Activated CD8-positive, alpha-beta T cell treated with anti-CD3 and anti-CD28 coated beads for 36 hours (primary cell): ENCODE measurements around the gene HACD1. TPM values are rescaled to one million over a fixed set of nuclear protein-coding genes. Genes with fewer than 3 reads are reported as not detected.

Experiments
- ATAC-seq: fragments of 200-7000 bp; cut with Tn5 transposase; one replicate; pipeline ENCODE4 v1.10.0; 2021; ENCODE audit warnings: mild to moderate bottlenecking, moderate library complexity
- CTCF ChIA-PET: fragments of 350-600 bp; sonication (Branson Sonifier 250); formaldehyde crosslinking; loops from one replicate; lab custom pipeline; 2021; ENCODE audit warnings: antibody characterized with exemption; lab: Charles Lee
- POLR2A ChIA-PET: fragments of 350-600 bp; sonication (Branson Sonifier 250); formaldehyde crosslinking; loops from one replicate; lab custom pipeline; 2021; ENCODE audit warnings: antibody characterized with exemption; lab: Charles Lee
- DNase-seq: peaks from one replicate; pipeline ENCODE4 v3.0.0-alpha.2; 2020
- H3K27ac Mint-ChIP-seq: one replicate; pipeline ENCODE4 v1.8.0; 2021; ENCODE audit warnings: mild to moderate bottlenecking, mixed read lengths
- H3K27me3 Mint-ChIP-seq: one replicate; pipeline ENCODE4 v1.8.0; 2021; ENCODE audit warnings: mixed read lengths
- H3K36me3 Mint-ChIP-seq: one replicate; pipeline ENCODE4 v1.8.0; 2021; ENCODE audit warnings: low read depth, mixed read lengths
- H3K4me1 Mint-ChIP-seq: one replicate; pipeline ENCODE4 v1.8.0; 2021; ENCODE audit warnings: low read depth, mixed read lengths
- H3K4me3 Mint-ChIP-seq: one replicate; pipeline ENCODE4 v1.8.0; 2021; ENCODE audit warnings: mild to moderate bottlenecking, moderate library complexity, mixed read lengths
- H3K9me3 Mint-ChIP-seq: one replicate; pipeline ENCODE4 v1.8.0; 2021; ENCODE audit warnings: mixed read lengths
- CTCF ChIP-seq: fragments of 200-600 bp; IDR thresholded peaks from one replicate; pipeline ENCODE4 v1.8.0; 2022; ENCODE audit warnings: antibody characterized with exemption, mild to moderate bottlenecking
- intact Hi-C: fragments of 100-400 bp; cut with micrococcal nuclease; formaldehyde crosslinking; loops from one replicate; pipeline ENCODE4 v1.10.0; 2022
- total RNA-seq, 2 experiments: library from RNA; stranded (reverse); gene quantifications; one replicate each; pipeline ENCODE4 v1.2.3, GENCODE V29; 2021

The HACD1 gene
- total RNA-seq, 2 experiments from 2014 or later: 2.6 to 2.8 TPM

GRCh38 chr10:17562614-17563013 lies 54.6 kb downstream of the HACD1 start:
- Mint-ChIP-seq H3K9me3 (no peaks in the 10 kb centered on the region), H3K27ac (no peak overlapping the region), H3K36me3 (no peaks in the 10 kb centered on the region), H3K27me3 (peaks cover 1% of the 10 kb centered on the region), H3K4me1 (no peaks in the 10 kb centered on the region), H3K4me3 (no peak overlapping the region)
- ChIA-PET CTCF (no interaction called here), POLR2A (no interaction called here)
- TF ChIP-seq CTCF: no peak
- DNase-seq (no peak), ATAC-seq (no peak)
- intact Hi-C loops: no loop called here

GRCh38 chr10:17561111-17561510 lies 56.1 kb downstream of the HACD1 start:
- POLR2A ChIA-PET: no interaction called here
- ATAC-seq: no peak
- H3K27me3 Mint-ChIP-seq: peaks cover 1% of the 10 kb centered on the region
- no peak for DNase-seq
- CTCF ChIA-PET: no interaction called here
- H3K4me3 Mint-ChIP-seq: no peak overlapping the region
- H3K36me3 Mint-ChIP-seq: no peaks in the 10 kb centered on the region
- no peaks in the 10 kb centered on the region for H3K4me1 Mint-ChIP-seq
- intact Hi-C loops: no loop called here
- no peak overlapping the region for H3K27ac Mint-ChIP-seq
- H3K9me3 Mint-ChIP-seq: no peaks in the 10 kb centered on the region
- no peak for TF ChIP-seq CTCF

- Mint-ChIP-seq H3K4me1 (no peaks in the 10 kb centered on the region), H3K27ac (no peak overlapping the region), H3K9me3 (no peaks in the 10 kb centered on the region), H3K27me3 (no peaks in the 10 kb centered on the region), H3K36me3 (no peaks in the 10 kb centered on the region), H3K4me3 (no peak overlapping the region)
- POLR2A ChIA-PET: no interaction called here
- DNase-seq: no peak
- intact Hi-C loops: no loop called here
- TF ChIP-seq CTCF: no peak
- CTCF ChIA-PET: interaction anchor here (0.8 kb wide), 1 partner anchor 24 kb away, joined by 3 read pairs; no protein-coding TSS in a partner anchor
- no peak for ATAC-seq
Measured at GRCh38 chr10:17557459-17557858, 59.7 kb downstream of the HACD1 start.

- Mint-ChIP-seq H3K4me1 (no peaks in the 10 kb centered on the region), H3K4me3 (no peak overlapping the region), H3K27ac (no peak overlapping the region), H3K36me3 (no peaks in the 10 kb centered on the region), H3K27me3 (peaks cover under 1% of the 10 kb centered on the region), H3K9me3 (no peaks in the 10 kb centered on the region)
- POLR2A ChIA-PET: no interaction called here
- DNase-seq: no peak
- no peak for ATAC-seq
- intact Hi-C loops: no loop called here
- no peak for TF ChIP-seq CTCF
- CTCF ChIA-PET: no interaction called here
Measured at GRCh38 chr10:17548770-17549169, 68.4 kb downstream of the HACD1 start.

- Mint-ChIP-seq H3K9me3 (no peaks in the 10 kb centered on the region), H3K27ac (no peak overlapping the region), H3K27me3 (peaks cover 4% of the 10 kb centered on the region), H3K36me3 (no peaks in the 10 kb centered on the region), H3K4me3 (no peak overlapping the region), H3K4me1 (no peaks in the 10 kb centered on the region)
- no peak for TF ChIP-seq CTCF
- ATAC-seq (no peak), DNase-seq (no peak)
- intact Hi-C loops: no loop called here
- ChIA-PET POLR2A (no interaction called here), CTCF (no interaction called here)
Measured at GRCh38 chr10:17548162-17548561, 69.0 kb downstream of the HACD1 start.
